Activated CD8-positive, alpha-beta memory T cell treated with anti-CD3 and anti-CD28 coated beads, Interleukin-2, amount 50 U/mL, for 24 hours (primary cell): Measurements from ENCODE around the gene PAFAH2.

Source experiments
- DNase-seq: peaks from one replicate; pipeline ENCODE4 v3.0.0-alpha.2; 2020; ENCODE audit errors: extremely low read depth

The PAFAH2 gene

GRCh38 chr1:26031196-26031595, 33.3 kb upstream of the PAFAH2 start:
- DNase-seq, result no peak

DNA sequence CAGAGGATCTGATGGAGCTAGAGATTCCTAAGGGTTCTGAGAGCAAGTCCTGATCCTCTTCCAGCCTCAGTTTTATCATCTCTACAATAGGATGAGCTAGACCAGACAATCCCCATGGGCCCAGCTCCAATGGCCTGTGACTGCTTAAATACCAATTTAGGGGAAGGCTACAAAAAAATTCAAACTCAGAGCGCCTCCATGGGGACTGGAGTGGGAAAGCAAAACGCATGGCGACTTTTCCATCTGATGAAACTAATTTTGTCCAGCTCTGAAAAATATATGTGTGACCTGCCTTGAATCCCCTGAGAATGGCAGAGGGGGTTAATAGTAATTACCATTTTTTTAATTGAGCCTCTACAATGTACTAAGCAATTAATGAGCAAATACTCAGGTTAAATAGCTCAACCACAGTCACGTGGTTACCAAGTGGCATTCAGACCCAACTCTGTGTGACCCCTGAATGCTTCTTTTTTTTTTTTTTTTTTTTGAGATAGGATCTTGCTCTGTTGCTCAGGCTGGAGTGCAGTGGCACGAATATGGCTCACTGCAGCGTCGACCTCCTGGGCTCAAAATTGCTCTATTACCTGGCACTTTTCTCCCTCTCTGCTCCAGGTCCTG, 32.1 kb upstream of the PAFAH2 start:
- no peak for DNase-seq

DNA sequence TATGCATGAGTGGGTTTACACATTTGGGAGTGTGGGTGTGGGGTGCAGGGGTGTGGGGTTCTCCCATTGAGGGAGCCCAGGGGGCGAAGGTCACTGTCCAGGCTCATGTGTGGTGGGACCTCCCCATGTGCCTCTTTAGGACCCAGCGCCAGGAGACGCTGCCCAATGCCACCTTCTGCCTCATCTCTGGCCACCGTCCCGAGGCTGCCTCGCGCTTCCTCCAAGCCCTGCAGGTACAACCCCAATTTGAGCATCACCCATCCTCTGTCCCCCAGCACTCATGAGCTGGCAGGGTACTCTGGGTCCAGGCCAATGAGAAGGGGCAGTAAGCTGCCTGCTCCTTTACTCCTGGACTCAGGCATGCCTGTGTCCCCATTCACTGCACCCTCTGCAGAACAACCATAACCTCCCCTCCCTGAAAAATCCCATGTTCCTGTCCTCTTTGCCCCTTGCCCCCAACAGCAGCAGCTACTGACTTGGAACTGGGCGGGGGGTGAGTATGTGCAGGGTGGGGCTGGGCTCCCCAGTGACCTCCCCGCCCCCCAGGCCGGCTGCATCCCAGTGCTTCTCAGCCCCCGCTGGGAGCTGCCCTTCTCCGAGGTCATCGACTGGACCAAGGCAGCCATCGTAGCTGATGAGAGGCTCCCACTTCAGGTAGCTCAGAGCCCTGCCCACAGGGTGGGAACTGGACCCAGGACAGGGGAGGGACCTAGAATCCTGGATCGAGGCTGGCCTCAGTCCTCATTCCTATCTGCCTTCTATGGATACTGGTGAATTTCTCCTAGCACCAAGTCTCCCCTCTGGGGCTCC, 31.4 kb upstream of the PAFAH2 start:
- DNase-seq, result no peak

DNA sequence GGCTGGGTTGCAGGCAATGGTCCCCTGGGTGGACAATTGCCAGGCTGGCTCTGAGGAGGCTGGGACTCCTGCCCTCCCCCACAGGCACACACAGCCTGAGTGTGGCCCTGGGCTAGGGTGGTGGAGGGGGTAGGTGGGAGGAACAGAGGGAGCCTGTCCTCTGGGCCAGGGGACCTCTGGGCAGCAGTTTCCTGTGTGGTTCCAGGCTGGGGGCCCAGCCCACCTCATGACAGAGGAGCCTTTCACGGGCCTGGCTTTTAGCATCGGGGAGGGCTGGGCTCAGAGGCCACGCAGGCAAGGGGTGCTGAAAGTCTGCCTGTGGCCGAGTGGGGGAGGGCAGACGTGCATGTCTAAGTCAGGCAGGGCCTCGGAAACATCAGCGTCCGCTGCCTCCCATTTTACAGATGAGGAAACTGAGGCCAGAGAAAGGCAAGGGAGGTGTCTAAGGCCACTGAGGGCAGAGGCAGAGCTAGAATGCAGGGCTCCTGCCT, 30.7 kb upstream of the PAFAH2 start:
- DNase-seq, result no peak

DNA sequence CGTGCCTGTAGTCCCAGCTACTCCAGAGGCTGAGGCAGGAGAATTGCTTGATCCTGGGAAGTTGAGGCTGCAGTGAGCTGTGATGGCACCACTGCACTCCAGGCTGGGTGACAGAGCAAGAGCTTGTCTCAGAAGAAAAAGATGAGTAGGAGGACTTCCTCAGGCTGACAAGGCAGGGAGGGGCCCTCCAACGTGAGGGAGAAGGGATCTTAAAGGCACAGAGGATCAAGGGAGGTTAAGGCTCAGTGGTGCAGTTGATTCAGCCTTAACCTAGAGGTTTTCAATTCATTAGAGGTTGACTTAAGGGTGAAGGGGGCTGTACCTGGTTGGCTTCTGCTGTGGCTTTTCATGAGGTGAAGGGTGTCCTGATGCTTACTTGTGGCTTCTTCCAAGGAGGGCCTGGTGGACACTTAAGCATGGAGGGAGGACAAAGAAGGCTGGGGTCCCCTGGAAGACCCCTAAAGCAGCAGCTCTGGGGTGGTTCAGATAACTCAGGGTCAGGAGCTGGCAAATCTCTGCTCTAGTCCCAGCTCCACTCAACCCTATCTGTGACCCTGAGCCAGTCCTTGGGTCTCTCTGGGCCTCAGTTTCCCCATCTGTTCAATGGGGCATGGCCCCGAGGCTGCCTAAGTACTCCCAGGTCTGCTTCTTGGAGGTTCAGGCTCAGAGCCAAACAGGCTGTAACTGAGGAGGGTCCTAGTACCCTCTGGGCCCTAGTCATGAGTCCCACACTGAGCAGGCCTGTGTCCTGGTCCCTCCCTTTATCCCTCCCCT, 30.0 kb upstream of the PAFAH2 start:
- DNase-seq, result no peak

GRCh38 chr1:26025517-26025916, 27.7 kb upstream of the PAFAH2 start:
- DNase-seq, result no peak

DNA sequence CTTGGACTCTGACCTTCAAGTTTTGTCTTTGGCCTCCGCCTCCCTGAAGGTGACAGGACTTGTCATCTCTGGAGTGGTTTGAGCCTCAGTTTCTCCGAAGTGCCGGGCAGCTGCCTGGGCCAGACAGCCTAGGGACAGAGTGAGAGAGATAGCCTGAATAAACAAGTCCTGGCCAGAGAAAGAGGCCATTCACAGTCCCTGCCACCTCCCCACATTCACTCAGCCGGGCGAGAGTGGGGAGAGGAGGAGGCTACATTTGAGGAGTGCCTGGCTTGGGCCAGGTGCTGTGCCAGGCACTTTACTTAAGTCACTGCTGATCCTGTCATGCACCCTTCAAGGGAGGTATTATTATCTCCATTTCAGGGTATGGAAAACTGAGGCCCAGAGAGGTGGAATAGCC, 27.2 kb upstream of the PAFAH2 start:
- DNase-seq, result no peak

- DNase-seq, result no peak
These were observed 26.0 kb upstream of the PAFAH2 start for GRCh38 chr1:26023826-26024225.

GRCh38 chr1:26023009-26023408, 25.1 kb upstream of the PAFAH2 start:
- DNase-seq, result no peak

DNA sequence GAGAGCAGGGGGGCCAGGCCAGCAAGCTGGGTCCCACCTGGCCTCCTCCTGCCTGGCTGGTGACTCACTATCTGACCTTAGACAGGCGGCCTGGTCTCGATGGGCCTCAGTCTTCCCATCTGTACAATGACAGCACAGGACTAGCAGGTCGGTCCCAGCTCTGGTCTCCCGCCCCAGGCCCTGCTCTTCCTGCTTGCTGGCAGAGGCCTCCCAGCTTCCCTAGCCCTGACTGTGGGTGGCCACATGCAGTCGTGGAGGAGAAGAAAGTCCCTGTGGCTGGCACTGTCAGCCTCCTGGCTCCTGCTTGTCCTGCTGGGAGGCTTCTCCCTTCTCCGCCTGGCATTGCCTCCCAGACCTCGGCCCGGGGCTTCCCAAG, 24.5 kb upstream of the PAFAH2 start:
- DNase-seq, result no peak

DNA sequence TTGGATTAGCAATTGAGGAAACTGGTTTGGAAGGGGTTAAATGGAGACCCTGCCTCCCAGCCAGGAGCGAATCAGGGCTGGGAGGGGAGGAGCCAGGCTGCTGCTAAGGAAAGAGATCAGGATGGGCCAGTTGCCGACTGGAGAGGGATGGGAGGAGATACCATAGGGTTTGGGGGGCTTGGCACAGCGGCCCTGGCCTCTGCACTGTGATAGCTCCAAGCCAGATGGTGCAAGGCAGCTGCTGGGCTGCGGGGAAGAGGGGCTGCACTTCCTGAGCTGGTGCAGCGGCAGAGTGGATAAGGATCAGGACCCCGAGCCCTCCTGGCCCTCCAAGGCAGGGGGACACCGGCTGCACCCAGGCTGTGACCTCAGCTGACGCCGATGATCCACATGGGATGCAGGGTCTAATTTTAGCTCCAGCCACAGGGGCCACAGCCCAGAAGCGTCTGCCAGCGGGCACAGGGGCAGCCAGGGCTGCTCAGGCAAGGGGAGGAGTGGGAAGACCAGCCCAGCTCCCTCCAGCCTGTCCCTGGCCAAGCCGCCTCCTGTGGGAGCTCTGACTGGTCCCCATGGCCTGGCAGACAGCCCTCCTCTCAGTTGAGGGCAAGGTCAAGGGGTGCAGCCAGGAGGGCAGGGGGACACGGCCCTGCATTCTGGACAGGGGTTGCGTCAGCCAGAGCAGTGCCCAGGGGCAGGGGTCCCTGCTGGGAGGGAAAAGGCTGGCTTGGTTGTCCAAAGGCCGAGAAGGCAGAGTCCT, 24.0 kb upstream of the PAFAH2 start, which contains the start of gene EXTL1:
EXTL1 (plus strand) TSS at position 129 of the 757 bp plus-strand sequence. CDS start 872 bp downstream, outside the sequence.
- DNase-seq, result no peak

- DNase-seq, result no peak
These were observed 23.2 kb upstream of the PAFAH2 start for GRCh38 chr1:26020941-26021646.

DNA sequence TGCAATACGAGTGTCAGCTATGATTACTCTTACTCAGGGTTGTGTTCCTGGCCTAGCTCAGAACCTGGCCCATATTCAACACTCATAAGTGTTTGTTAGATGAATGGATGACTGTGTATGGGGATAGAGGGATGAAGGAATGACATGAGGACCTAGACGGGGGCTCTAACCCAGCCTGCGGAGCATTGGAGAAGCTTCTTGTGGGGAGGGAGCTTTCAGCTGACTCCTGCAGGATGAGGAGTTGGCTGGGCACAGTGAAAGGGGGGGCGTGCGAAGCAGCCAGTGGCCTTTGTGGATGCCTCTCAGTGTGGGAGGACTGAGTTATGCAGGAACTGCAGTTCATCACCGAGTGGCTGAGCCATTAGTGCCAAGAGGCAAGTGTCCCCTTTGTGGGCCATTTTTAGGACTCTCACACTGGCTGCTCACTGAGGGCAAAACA, 22.5 kb upstream of the PAFAH2 start:
- DNase-seq, result no peak

DNA sequence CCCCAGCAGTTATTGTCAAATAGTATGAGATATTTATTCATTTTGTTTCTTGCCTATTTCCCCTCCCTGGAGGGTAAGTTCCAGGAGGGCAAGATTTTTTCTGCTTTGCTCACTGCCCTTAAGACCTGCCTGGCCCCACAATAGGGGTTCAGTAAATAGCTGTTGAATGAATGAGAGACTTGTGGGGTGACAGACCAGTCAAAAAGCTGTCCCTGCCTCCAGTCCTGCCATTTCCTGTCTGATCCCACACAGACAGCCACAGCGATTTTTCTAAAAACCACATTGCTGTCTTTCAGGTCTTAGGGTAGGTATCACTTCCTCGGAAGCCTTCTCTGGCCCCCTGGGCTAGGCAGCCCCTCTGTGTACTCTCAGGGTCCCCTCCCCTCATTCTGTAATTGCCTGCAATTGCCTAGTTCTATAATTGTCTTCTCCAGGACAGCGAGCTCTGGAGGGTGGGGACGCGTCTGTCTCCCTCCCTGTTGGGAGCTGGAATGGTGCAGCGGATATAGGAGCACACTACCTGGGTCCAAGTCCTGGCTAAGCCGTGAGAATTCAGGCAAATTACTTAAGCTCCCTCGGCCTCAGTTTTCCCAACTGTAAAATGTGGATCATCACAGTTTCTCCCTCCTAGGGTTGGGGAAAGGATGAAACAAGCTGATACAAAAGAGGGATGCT, 21.9 kb upstream of the PAFAH2 start:
- no peak for DNase-seq

- DNase-seq, result no peak
These were observed 19.7 kb upstream of the PAFAH2 start for GRCh38 chr1:26017606-26018005.

DNA sequence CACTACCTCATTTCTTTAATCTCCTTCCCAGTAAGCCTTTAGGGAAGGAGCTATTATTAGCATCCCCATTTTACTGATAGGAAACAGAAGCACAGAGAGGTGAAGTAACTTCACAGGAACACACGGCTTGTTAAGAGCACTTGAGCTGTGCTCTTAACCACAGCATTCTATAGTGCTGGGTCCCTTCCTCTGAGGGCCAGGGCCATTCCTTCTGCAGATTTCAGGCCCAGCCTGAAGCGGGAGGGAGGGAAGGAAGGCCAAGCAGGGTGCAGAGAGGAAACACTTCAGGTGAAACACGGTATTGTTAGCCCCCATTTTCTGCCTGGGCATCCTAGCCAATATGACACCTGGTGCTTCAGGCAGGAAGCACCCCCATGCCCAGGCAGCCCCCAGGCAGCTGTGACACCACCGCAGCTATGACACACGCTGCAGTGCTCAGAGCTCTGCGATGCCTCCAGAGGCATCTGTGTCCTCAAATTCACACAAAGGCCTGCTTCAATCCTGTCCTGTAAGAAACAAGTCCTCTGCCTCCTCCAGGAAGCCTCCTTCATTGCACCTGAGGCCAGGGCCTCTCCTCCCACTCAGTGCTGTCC, 19.2 kb upstream of the PAFAH2 start:
- no peak for DNase-seq

DNA sequence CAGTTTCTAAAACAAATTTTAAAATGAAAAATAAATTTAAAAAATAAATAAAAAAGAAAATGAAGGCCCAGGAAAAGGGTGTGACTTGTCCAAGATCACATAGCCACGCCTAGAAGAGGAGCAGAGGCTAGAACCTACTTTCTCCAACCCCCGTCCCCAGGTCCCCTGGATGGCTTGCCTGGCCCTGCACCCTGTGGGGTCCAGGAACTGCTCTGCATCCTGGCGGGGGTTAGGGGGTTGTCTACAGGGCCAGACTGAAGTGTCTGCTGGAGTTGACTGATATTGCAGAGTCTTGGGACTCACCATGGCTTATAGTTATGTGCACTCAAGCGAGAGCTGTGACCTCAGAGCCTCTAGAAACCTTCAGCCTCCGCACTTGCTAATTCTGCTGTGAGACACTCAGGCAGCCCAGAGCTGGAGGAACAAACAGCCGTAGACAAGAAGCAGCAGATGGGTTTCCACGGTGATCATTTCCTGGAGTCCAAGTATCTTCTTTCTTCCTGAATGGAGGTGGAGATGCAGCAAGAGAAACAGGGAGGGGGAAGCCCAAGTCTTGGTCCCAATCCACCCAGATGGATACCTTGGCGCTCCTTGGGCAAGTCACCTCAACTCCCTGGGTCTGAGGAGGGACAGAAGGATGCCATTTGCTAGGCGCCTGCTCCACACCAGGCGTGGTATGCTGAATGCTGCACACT, 18.5 kb upstream of the PAFAH2 start:
- DNase-seq, result no peak

- DNase-seq, result no peak
These were observed 17.5 kb upstream of the PAFAH2 start for GRCh38 chr1:26015358-26015757.

GRCh38 chr1:26014179-26014578, 16.3 kb upstream of the PAFAH2 start:
- no peak for DNase-seq
